GM12878 (cell line): ENCODE data around the gene PLXNC1. TPM values are rescaled to one million over a fixed set of nuclear protein-coding genes. Genes with fewer than 3 reads are reported as not detected.

ENCODE experiments used
- ATAC-seq: fragments of 200-7000 bp; cut with Tn5 transposase; 3 replicates; pipeline ENCODE4 v1.9.1; 2020; ENCODE audit warnings: mild to moderate bottlenecking, moderate library complexity
- BruUV-seq: library from RNA; stranded (reverse); fragments of 400-500 nt; replicated peaks from 2 replicates; lab custom pipeline; 2021; lab: Mats Ljungman, UMichigan
- CTCF ChIA-PET: fragments of 300-600 bp; sonication (Branson Sonifier 250); formaldehyde crosslinking; extraction: SDS; loops from one replicate; lab custom pipeline; 2021; ENCODE audit warnings: inconsistent platforms; lab: Yijun Ruan, JAX
- POLR2A ChIA-PET: fragments of 350-600 bp; formaldehyde crosslinking; extraction: SDS; loops from one replicate; lab custom pipeline; 2021; ENCODE audit warnings: inconsistent platforms; lab: Charles Lee
- RAD21 ChIA-PET: fragments of 300-600 bp; sonication (Branson Sonifier 250); formaldehyde crosslinking; loops from one replicate; lab custom pipeline; 2023; ENCODE audit warnings: antibody characterized with exemption; ENCODE audit not compliant: unreplicated experiment; lab: Charles Lee
- SMC1A ChIA-PET: fragments of 300-600 bp; sonication (Branson Sonifier 250); formaldehyde crosslinking; loops from one replicate; lab custom pipeline; 2023; ENCODE audit not compliant: unreplicated experiment, uncharacterized antibody; lab: Charles Lee
- DNase-seq: peaks from one replicate; pipeline ENCODE4 v3.0.0-alpha.2; 2011; ENCODE audit warnings: low read depth, low spot score
- FAIRE-seq: peaks from 3 replicates; lab custom pipeline; 2011; peaks lifted over from hg19 to GRCh38; lab: Jason Lieb, UNC
- H2AFZ ChIP-seq: 2 replicates; pipeline ENCODE4 v1.6.0; 2011; ENCODE audit warnings: low read depth, low read length, control low read depth; ENCODE audit not compliant: control insufficient read depth
- H3K27ac ChIP-seq: 2 replicates; pipeline ENCODE4 v1.5.1; 2011; ENCODE audit warnings: control low read depth; ENCODE audit not compliant: control insufficient read depth, insufficient read depth
- H3K27me3 ChIP-seq, 2 experiments: replicated peaks in 1 of 2; 2 replicates each; pipeline versions ENCODE4 v1.6.0 to v1.6.1; 2011; ENCODE audit warnings: low read length in 1 of 2; ENCODE audit not compliant: control insufficient read depth in 2 of 2, insufficient read depth in 2 of 2
- H3K36me3 ChIP-seq, 2 experiments: 2 replicates each; pipeline ENCODE4 v1.5.1; 2011; ENCODE audit warnings: low read length in 1 of 2; ENCODE audit not compliant: control insufficient read depth in 2 of 2, insufficient read depth in 2 of 2
- H3K4me1 ChIP-seq: 2 replicates; pipeline ENCODE4 v1.6.1; 2011; ENCODE audit warnings: mild to moderate bottlenecking, low read length, moderate library complexity, mixed read lengths; ENCODE audit not compliant: control insufficient read depth, insufficient read depth
- H3K4me2 ChIP-seq: 2 replicates; pipeline ENCODE4 v1.6.0; 2011; ENCODE audit warnings: control low read depth; ENCODE audit not compliant: control insufficient read depth, insufficient read depth
- H3K4me3 ChIP-seq: fragments of 200-600 bp; sonication (generic); 2 replicates; pipeline ENCODE4 v1.5.1; 2016
- H3K79me2 ChIP-seq: 2 replicates; pipeline ENCODE4 v1.6.0; 2011; ENCODE audit warnings: low read length; ENCODE audit not compliant: control insufficient read depth, insufficient read depth
- H3K9ac ChIP-seq: 2 replicates; pipeline ENCODE4 v1.8.0; 2011; ENCODE audit warnings: low read length, control low read depth, mixed read lengths; ENCODE audit not compliant: control insufficient read depth, insufficient read depth
- H3K9me3 ChIP-seq: replicated peaks from 3 replicates; pipeline ENCODE4 v1.5.1; 2011; ENCODE audit warnings: mild to moderate bottlenecking, low read length; ENCODE audit not compliant: control insufficient read depth, insufficient read depth
- H4K20me1 ChIP-seq: 2 replicates; pipeline ENCODE4 v1.6.0; 2011; ENCODE audit not compliant: control insufficient read depth, insufficient read depth
- CBFB ChIP-seq: IDR thresholded peaks from 2 replicates; pipeline ENCODE4 v1.6.1; 2016; ENCODE audit warnings: antibody characterized with exemption, low read depth
- HCFC1 ChIP-seq: fragments of 150-350 bp; IDR thresholded peaks from 2 replicates; pipeline ENCODE4 v1.6.1; 2014; ENCODE audit warnings: low read length
- KAT2A ChIP-seq: conservative IDR thresholded peaks from 2 replicates; pipeline ENCODE4 v1.6.1; 2011; ENCODE audit warnings: low read depth, low read length; ENCODE audit not compliant: control insufficient read depth
- MTA2 ChIP-seq: fragments of 450-650 bp; IDR thresholded peaks from 2 replicates; pipeline ENCODE4 v1.6.1; 2016; ENCODE audit warnings: low read depth, mild to moderate bottlenecking, moderate library complexity
- NR2F1 ChIP-seq: fragments of 450-650 bp; conservative IDR thresholded peaks from 2 replicates; pipeline ENCODE4 v1.6.1; 2017; ENCODE audit warnings: mild to moderate bottlenecking
- POLR2AphosphoS2 ChIP-seq: IDR thresholded peaks from 2 replicates; pipeline ENCODE4 v1.6.1; 2011; ENCODE audit warnings: low read depth, mild to moderate bottlenecking, low read length, improper control_type of control experiment, moderate library complexity
- RCOR1 ChIP-seq: conservative IDR thresholded peaks from 2 replicates; pipeline ENCODE4 v1.6.1; 2012; ENCODE audit warnings: low read depth, low read length, improper control_type of control experiment
- SMARCA5 ChIP-seq: fragments of 450-650 bp; IDR thresholded peaks from 2 replicates; pipeline ENCODE4 v1.6.1; 2017; ENCODE audit warnings: mild to moderate bottlenecking
- STAT3 ChIP-seq: IDR thresholded peaks from 2 replicates; pipeline ENCODE4 v1.6.1; 2011; ENCODE audit warnings: low read depth, low read length, improper control_type of control experiment
- ZNF24 ChIP-seq: fragments of 450-650 bp; IDR thresholded peaks from 2 replicates; pipeline ENCODE4 v1.6.1; 2017; ENCODE audit warnings: antibody characterized with exemption, mild to moderate bottlenecking
- ZNF384 ChIP-seq: IDR thresholded peaks from 2 replicates; pipeline ENCODE4 v1.6.1; 2012; ENCODE audit warnings: low read depth, mild to moderate bottlenecking, low read length, improper control_type of control experiment, borderline replicate concordance
- ZNF622 ChIP-seq: fragments of 450-650 bp; IDR thresholded peaks from 2 replicates; pipeline ENCODE4 v1.6.1; 2017; ENCODE audit warnings: mild to moderate bottlenecking, inconsistent platforms
- WGBS: methylation state at CpG from one replicate; pipeline ENCODE4 v1.1.6; 2016; ENCODE audit warnings: low lambda C conversion rate; ENCODE audit not compliant: insufficient replicate concordance, insufficient coverage; ENCODE audit errors: missing lambda C conversion rate; 5-methylcytosine and 5-hydroxymethylcytosine counted together
- in situ Hi-C: fragments of 300-500 bp; cut with MboI; formaldehyde crosslinking; loops from 9 replicates; pipeline ENCODE4 v1.14.3; 2018; ENCODE audit warnings: mixed read lengths
- intact Hi-C: fragments of 100-400 bp; cut with micrococcal nuclease; formaldehyde crosslinking; loops from one replicate; pipeline ENCODE4 v1.14.2; 2022; ENCODE audit not compliant: unreplicated experiment
- polyA plus RNA-seq, 11 experiments: library from polyadenylated mRNA; depleted of rRNA in 4 of 11; unstranded in 6 of 11; stranded (reverse) in 5 of 11; fragments of >200 nt; fragmentation: Nextera tagmentation in 4 of 11; fragmentation: Illumina TruSeq in 1 of 11; extraction: Ambion mirVana in 4 of 11; extraction: Trizol in 1 of 11; gene quantifications; 1 replicate in 1 of 11; 2 replicates in 10 of 11; pipeline versions ENCODE4 v1.2.1 to v1.2.3, GENCODE V29; 2011 to 2016; ENCODE audit warnings: inconsistent platforms in 2 of 11, missing spikeins in 2 of 11, low read depth in 1 of 11
- total RNA-seq, 4 experiments: library from RNA; depleted of rRNA in 3 of 4; stranded (reverse); fragments of >200 nt in 3 of 4; fragmentation: Illumina TruSeq in 1 of 4; extraction: Trizol in 1 of 4; gene quantifications; 2 replicates each; pipeline versions ENCODE4 v1.2.1 to v1.2.3, GENCODE V29; 2013 to 2021
- TF ChIP-seq, protein P1 (sequence below): fragments of 450-650 bp; IDR thresholded peaks from 2 replicates; pipeline ENCODE4 v1.6.1; 2014; ENCODE audit warnings: mild to moderate bottlenecking
- TF ChIP-seq, protein P2 (sequence below): fragments of 450-650 bp; IDR thresholded peaks from 2 replicates; pipeline ENCODE4 v1.6.1; 2017; ENCODE audit warnings: low read depth, mild to moderate bottlenecking, moderate library complexity
- TF ChIP-seq, protein P3 (sequence below): IDR thresholded peaks from 2 replicates; pipeline ENCODE4 v1.6.1; 2012; ENCODE audit warnings: mild to moderate bottlenecking, low read depth, low read length

PLXNC1 gene
- total and polyA plus RNA-seq, 10 of the 15 experiments (the other 5 are each of a cell fraction or from before 2014, with no cell fraction given): 5.2 to 41.2 (median 24.6) TPM

DNA sequence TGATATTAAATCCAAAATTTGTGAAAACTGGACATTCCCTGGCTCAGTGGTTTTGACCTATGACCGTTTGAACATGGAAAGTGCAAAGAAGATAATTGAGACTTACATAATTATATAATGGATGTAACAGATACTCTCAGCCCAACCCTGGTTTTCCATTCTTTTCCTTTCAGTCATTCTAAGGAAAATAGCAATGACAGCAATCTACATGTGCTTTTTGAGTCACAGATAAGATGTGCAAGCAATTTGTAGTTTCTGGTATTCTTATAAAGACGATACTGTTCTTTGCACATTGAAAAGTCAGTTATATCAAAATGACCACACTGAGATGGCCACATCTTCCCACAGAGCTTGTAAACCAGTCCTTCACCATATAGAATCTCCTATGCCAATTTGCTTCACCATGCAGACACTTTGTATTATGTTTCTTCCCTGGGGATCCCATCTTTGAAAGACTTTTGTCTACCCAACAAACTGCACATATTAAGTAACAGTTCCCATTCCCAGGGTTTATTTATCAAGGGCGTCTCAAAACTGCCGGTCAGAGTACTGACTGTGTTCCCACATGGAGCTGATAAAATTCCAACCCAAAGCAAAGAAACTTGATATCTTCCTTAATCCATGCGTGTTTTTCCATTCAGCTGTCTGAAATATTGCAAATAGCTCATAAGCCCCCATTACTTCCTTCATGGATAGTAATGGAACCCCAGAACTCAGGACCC lies 34.8 kb downstream of the PLXNC1 start:
- 88% methylated on average over 5 of the region's 5 CpGs for WGBS
- TF ChIP-seq, protein P1, sequence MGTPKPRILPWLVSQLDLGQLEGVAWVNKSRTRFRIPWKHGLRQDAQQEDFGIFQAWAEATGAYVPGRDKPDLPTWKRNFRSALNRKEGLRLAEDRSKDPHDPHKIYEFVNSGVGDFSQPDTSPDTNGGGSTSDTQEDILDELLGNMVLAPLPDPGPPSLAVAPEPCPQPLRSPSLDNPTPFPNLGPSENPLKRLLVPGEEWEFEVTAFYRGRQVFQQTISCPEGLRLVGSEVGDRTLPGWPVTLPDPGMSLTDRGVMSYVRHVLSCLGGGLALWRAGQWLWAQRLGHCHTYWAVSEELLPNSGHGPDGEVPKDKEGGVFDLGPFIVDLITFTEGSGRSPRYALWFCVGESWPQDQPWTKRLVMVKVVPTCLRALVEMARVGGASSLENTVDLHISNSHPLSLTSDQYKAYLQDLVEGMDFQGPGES: no peak
- TF ChIP-seq ZNF384 (no peak), ZNF622 (no peak), ZNF24 (no peak), SMARCA5 (no peak), MTA2 (no peak), NR2F1 (no peak), HCFC1 (no peak), STAT3 (no peak), RCOR1 (no peak), CBFB (no peak), POLR2AphosphoS2 (no peak), KAT2A (no peak)
- TF ChIP-seq, protein P2, sequence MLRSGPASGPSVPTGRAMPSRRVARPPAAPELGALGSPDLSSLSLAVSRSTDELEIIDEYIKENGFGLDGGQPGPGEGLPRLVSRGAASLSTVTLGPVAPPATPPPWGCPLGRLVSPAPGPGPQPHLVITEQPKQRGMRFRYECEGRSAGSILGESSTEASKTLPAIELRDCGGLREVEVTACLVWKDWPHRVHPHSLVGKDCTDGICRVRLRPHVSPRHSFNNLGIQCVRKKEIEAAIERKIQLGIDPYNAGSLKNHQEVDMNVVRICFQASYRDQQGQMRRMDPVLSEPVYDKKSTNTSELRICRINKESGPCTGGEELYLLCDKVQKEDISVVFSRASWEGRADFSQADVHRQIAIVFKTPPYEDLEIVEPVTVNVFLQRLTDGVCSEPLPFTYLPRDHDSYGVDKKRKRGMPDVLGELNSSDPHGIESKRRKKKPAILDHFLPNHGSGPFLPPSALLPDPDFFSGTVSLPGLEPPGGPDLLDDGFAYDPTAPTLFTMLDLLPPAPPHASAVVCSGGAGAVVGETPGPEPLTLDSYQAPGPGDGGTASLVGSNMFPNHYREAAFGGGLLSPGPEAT: no peak
- TF ChIP-seq, protein P3, sequence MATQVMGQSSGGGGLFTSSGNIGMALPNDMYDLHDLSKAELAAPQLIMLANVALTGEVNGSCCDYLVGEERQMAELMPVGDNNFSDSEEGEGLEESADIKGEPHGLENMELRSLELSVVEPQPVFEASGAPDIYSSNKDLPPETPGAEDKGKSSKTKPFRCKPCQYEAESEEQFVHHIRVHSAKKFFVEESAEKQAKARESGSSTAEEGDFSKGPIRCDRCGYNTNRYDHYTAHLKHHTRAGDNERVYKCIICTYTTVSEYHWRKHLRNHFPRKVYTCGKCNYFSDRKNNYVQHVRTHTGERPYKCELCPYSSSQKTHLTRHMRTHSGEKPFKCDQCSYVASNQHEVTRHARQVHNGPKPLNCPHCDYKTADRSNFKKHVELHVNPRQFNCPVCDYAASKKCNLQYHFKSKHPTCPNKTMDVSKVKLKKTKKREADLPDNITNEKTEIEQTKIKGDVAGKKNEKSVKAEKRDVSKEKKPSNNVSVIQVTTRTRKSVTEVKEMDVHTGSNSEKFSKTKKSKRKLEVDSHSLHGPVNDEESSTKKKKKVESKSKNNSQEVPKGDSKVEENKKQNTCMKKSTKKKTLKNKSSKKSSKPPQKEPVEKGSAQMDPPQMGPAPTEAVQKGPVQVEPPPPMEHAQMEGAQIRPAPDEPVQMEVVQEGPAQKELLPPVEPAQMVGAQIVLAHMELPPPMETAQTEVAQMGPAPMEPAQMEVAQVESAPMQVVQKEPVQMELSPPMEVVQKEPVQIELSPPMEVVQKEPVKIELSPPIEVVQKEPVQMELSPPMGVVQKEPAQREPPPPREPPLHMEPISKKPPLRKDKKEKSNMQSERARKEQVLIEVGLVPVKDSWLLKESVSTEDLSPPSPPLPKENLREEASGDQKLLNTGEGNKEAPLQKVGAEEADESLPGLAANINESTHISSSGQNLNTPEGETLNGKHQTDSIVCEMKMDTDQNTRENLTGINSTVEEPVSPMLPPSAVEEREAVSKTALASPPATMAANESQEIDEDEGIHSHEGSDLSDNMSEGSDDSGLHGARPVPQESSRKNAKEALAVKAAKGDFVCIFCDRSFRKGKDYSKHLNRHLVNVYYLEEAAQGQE: no peak
- ChIA-PET SMC1A (interaction anchor here (0.6 to 2.0 kb wide), 7 partner anchors 9 to 400 kb away, joined by 3 to 10 read pairs (median 3); no protein-coding TSS in a partner anchor), CTCF (interaction anchor here (0.6 to 1.0 kb wide), 2 partner anchors 9 kb away, joined by 3 read pairs; no protein-coding TSS in a partner anchor), POLR2A (no interaction called here), RAD21 (interaction anchor here (1.1 to 1.4 kb wide), 2 partner anchors 25 to 32 kb away, joined by 3 to 6 read pairs; no protein-coding TSS in a partner anchor)
- DNase-seq: no peak
- Histone ChIP-seq H3K36me3 (peaks cover 0 to 26% of the 10 kb centered on the region in 2 experiments; a peak in 3 of 4 replicates), H3K9me3 (peaks cover 1% of the 10 kb centered on the region; the same call in 2 of the 3 replicates), H2AFZ (no peak overlapping the region), H3K4me1 (0 out of 2 replicates have a peak, but pooled peaks cover 4% of the 10 kb centered on the region), H3K27me3 (no peaks in the 10 kb centered on the region), H3K4me2 (no peak overlapping the region), H4K20me1 (no peaks in the 10 kb centered on the region), H3K9ac (no peak overlapping the region), H3K27ac (no peak overlapping the region), H3K79me2 (no peaks in the 10 kb centered on the region; the same call in 1 of the 2 replicates), H3K4me3 (no peak overlapping the region)
- in situ Hi-C loops (no loop called here), intact Hi-C loops (no loop called here)
- ATAC-seq: no peak
- no TSS peak for BruUV-seq
- no peak for FAIRE-seq
